Measurements from ENCODE around the gene RGS6.

GRCh38 chr14:72501439-72501838, 569.2 kb downstream of the RGS6 start:
- TF ChIP-seq CTCF (IDR thresholded peaks at IDR 0.05), result no peak
- TF ChIP-seq POLR2AphosphoS5 (IDR thresholded peaks at IDR 0.05), result no peak
- no peak for TF ChIP-seq POLR2A (IDR thresholded peaks at IDR 0.05)
